ENCODE measurements around the gene TOR3A.
"Not testable (repeated sequence)": the region's sequence is repeated elsewhere in the genome, so short reads cannot be mapped to it uniquely, and the experiment has no call there.

Gene TOR3A

DNA sequence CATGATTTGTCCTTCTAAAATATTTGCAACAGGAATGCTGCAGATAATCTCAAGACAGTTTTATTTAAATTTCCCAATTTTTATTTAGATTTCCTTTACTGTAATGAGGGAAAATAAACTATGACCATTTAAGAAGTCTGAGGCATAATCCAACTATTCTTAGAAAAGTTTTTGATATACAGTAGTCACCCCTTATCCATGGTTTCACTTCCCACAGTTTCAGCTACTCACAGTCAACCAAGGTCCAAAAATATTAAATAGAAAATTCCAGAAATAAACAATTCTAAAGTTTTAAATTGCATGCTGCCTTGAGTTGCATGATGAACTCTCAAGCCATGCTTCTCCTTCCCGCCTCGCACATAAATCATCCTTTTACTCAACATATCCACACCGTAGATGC, 33.3 kb downstream of the TOR3A start:
- DNase-seq = no peak

DNA sequence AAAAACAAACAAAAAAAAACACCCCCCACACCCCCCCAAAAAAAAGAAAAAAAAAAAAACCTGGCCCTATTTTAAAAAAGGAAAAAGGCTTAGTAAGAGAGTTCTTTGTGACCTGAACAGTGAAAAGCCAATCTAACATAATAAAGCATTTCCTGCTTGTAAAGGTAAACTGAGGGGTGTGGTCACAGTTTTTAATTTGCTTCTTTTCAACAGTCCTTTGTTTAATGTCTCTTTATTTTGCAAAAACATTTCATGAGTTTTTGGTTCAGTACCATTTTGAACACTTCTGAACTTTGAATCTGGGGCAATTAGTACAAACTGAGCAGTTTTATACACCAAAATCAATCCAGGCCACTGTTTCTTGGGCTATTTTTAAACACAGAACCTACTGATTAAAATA, 37.6 kb downstream of the TOR3A start:
- DNase-seq = no peak

DNA sequence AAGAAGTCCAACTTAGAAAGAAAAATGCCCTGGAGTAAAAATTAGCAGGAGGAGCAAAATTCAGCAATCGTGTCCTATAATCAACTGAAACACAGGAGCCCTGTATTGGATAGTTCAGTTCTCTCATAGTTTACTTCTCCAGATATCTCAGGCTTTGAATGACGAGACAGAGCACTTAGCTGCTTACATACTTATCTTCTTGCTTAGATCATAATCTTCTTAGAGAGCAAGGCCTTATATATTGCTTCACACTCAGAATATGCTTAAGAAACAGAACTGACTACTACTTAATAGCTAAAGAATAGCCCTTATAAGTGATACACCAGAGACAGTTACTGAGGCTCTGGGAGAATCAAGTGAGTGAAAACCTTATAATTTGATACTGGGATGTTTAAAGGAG, 38.9 kb downstream of the TOR3A start:
- no peak for DNase-seq

DNA sequence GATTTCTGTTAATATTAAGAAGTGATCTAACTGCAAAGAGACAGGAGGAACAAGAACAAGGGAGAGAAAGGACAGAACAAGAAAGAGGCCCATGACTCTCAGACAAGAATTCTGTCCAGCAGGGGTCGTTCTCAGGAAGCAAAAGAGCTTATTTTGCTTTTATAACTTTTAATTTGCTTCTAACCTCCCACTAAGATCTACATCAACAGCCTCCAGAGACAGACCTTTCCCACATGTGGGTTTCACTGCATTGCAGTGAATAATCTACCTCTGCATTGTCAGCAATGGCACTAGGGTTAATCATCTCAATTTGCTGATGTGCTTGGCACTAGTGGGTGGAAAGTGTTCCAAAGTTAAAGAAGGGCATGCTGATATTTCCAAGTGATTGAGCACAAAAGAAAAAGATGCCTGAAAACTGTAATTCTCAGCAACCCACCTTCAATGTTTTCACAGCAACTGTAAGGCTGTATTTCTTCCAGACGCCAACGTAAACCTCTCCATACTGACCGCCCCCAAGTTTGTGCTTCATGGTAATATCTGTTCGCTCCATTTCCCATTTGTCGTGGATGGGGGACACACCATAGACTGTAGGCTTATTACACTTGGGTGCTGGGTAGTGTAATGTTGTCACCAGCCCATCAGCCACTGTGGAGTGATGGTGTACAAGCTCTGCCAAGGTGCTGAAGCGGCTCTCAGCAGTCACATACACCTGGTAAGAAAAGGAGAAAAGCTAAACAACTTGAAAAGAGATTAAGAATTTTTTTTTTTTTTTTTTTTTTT, 39.5 kb downstream of the TOR3A start:
- DNase-seq = peak; percentile 28 to 41

DNA sequence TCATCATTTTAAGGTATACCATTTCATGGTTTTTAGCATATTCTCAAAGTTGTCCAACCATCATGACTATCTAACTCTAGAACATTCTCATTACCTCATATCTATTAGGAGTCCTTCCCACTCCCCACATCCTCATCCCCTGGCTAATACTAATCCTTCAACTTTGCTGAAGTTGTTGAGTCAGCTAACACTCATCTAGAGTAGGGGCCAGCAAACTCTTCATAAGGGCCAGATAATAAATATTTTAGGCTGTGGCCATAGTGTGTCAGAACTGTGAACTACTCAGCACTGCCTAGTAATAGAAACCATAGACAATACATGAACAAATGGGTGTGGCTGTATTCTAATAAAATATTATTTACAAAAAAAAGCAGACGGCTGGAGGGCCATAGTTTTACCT, 43.0 kb downstream of the TOR3A start:
- DNase-seq = no peak

DNA sequence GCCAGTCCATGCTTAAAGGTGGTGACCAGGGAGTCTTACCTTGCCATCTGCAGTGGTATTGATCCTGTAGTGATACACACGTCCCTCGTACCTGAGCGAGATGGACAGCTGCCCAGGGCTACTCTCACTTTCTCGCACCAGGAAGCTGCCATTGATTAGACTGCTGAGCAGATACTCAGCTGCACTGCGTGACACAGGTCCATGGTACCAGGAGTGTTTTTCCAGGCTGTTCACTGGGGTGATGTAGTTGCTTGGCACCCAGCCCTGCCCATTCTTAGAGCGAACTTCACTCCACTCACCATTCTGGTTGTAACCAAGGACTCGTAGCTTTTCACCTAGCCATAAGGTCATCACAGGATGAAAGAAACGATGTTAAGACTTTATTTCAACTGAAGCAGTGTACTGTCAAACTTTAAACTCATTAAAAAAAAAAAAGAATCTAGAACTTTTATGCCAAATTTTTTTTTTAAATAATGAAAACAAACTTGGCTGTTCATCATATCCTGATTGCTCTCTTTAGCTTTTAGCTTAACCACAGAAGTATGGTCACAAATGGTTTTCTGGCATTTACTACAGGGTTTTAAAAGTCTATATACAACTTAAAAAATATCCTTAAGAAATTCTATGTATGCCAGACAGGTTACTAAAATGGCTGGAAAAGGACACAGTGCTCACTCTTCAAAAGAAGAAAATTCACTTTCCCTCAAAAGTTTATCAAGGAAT, 44.6 kb downstream of the TOR3A start:
- DNase-seq = no peak

DNA sequence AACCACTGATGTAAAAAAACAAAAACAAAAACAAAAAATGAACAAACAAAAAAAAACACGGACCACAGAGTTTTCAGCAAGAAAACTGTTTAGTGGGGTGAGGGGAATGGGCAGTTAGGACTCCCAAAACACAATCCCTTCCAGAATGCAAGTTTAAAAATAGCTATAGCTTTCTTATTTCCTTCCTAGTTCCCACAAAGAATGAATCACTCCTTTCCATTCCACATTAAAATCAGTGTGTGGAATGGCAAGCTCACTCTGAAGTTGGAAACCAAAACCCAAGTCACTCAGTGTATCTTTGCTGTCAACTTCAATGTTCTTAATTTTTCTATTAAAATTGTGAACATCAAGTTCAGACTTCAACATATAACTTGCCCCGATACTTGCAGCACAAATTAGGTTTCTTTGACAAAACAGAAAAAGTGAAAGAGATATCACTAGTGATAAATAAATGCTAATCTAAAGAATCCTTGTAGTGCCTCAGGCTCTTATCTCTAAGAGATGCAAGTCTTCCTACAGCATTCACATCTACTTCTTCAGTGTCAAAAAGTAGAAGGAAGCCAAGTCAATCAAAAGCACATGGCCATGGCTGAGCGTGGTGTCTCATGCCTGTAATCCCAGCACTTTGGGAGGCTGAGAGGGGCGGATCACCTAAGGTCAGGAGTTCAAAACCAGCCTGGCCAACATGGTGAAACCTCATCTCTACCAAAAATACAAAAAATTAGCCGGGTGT, 45.5 kb downstream of the TOR3A start:
- DNase-seq = no peak

DNA sequence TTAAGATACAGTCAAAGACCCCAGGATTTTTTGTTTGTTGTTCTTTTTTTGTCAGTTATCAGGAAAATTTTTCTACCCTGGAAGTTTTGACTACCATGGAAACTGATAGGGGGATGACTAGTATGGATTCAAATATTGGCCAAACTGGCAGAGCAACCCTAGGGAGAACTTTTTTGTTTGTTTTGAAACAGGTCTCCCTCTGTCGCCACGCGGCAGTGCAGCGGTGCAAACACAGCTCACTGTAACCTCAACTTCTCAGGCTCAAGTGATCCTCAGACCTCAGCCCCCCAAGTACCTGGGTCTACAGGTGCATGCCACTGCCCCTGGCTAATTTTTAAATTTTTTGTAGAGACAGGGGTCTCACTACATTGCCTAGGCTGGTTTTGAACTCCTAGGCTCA, 46.6 kb downstream of the TOR3A start:
- DNase-seq = no peak

DNA sequence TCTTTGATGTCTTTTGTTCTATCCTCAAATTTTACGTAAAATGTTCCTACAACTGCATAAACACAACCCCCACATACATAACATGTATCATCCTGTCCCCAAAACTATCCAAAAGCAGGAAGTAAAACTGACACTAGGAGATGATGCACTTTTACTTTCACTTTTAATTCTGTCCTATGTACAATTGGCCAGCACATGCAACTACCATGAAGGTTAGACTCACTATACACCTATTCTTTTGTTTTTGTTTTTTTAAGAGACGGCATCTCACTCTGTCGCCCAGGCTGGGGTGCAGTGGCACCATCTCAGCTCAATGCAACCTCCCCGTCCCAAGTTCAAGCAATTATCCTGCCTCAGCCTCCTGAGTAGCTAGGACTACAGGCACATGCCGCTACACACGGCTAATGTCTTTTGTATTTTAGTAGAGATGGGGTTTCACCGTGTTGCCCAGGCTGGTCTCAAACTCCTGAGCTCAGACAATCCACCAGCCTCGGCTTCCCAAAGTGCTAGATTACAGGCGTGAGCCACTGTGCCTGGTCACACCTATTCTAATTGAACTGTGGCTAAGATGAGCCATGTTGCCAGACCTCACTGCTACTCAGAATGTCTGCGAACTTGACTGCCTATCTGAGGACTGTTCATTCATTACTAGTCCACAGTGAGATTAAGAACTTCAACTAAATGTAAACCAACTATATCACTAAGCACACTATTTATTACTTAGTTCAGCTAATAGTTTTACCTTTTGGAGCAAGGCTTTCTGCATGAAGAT, 48.0 kb downstream of the TOR3A start:
- peak; percentile 58 to 62 for DNase-seq

DNA sequence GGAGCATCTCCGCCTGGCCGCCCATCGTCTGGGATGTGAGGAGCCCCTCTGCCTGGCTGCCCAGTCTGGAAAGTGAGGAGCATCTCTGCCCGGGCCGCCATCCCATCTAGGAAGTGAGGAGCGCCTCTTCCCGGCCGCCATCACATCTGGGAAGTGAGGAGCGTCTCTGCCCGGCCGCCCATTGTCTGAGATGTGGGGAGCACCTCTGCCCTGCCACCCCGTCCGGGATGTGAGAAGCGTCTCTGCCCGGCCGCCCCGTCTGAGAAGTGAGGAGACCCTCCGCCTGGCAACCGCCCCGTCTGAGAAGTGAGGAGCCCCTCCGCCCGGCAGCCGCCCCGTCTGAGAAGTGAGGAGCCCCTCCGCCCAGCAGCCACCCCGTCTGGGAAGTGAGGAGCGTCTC, 53.3 kb downstream of the TOR3A start:
- not testable (repeated sequence) for DNase-seq

DNA sequence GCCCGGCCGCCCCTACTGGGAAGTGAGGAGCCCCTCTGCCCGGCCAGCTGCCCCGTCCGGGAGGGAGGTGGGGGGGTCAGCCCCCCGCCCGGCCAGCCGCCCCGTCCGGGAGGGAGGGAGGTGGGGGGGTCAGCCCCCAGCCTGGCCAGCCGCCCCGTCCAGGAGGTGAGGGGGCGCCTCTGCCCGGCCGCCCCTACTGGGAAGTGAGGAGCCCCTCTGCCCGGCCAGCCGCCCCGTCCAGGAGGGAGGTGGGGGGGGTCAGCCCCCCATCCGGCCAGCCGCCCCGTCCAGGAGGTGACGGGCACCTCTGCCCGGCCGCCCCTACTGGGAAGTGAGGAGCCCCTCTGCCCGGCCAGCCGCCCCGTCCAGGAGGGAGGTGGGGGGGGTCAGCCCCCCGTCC, 53.8 kb downstream of the TOR3A start:
- not testable (repeated sequence) for DNase-seq

DNA sequence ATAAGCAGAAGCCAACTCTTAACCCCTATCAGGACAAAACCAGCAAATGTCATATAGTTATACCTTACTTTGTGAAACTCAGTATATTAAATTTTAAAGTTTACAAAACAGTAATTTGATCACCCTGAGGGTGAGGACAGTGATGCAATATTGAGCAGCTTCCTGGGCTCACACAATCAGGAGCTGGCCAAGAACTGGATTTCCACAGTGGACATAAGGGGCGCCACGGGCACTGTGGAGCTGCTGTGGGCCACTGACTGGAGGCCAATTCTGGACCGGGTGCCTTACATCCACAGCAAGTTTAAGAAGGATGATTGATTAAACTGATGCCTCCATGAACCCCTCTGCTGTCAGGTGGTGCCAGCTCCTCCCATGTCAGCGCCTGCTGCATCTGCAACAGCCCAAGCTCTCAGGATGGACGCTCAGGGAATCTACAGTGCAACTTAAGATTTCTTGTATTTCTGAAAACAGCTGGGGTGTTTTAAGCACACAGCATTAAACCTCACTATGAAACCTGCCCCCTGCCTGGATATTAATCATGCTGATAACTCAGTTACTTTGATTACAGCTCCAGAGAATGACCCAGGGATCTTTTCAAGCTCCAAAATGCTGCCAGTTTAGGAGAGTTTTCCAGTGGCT, 55.9 kb downstream of the TOR3A start:
- no peak for DNase-seq

DNA sequence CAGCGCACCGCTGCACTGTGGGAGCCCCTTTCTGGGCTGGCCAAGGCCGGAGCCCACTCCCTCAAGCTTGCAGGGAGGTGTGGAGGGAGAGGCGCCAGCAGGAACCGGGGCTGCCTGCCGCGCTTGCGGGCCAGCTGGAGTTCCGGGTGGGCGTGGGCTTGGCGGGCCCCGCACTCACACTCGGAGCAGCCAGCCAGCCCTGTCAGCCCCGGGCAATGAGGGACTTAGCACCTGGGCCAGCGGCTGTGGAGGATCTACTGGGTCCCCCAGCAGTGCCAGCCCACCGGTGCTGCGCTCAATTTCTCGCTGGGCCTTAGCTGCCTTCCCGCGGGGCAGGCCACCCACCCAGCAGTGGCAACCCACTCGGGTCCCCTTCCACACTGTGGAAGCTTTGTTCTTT, 56.9 kb downstream of the TOR3A start:
- DNase-seq = not testable (repeated sequence)

DNA sequence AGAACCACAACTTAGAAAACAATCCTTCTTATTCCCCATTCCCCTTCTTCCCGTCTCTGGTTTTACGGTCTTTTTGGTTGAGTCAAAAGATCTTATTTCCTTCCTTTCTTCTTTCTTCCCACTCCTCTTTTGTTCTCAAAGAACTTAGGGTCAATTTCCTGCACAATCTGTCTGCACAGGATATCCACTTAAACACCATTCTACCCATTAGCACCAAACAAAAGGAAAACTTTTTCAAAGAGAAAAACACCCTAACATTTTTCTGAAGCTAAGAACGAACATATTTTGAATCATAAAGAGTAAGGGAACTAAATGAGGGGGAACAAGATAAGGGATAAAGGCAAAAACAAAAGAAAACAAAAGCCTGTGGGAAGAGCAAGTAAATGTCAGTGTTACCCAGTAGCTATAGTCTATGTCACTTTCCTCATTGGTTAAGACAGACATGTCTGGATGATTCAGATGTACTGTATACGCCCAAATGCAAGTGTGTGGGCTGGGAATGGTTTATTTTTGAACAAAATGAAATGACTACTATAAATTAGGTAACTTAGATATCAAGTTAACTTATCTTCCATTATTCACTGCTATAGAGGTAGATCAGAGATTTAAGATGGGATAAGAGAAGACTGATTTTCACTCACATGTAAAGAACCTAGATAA, 59.9 kb downstream of the TOR3A start:
- DNase-seq = peak in 1 of 2 experiments; percentile 41

DNA sequence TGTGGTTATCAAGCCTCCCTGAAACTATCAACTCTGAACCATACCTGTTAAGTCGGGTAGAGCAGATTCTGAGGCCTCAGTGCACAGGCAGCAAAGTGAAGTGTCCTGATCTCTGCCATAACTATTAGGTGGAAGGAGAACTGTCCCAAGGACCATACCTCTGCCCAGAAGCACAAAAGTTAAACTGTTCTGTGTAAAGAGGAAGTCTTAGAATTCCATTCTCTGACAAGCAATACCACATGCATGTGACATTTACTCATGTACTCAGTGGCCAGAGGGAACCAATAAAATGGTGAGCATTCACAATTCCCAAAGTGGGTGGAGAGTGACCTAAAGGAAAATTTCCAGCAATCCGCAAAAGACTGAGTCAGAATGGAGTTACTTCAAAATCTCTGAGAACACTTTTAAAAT, 61.0 kb downstream of the TOR3A start:
- no peak for DNase-seq

DNA sequence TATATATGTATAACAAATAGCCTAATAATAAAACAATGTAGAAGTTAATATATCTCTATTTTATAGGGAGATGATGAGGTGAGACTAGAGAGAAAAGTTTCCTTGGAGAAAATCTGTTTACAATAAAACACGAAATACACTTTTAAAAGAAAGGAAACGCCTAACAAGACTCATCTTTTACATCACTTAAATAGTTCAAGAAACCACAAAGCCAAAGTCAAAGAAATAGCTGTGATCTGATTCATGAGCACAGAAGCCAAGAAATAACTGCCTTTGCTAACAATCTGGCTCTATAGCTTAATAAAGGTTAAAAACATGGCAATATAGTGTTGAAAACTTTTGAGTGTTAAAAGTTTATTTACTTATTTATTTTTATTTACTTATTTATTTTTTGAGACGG, 61.5 kb downstream of the TOR3A start:
- DNase-seq = no peak

DNA sequence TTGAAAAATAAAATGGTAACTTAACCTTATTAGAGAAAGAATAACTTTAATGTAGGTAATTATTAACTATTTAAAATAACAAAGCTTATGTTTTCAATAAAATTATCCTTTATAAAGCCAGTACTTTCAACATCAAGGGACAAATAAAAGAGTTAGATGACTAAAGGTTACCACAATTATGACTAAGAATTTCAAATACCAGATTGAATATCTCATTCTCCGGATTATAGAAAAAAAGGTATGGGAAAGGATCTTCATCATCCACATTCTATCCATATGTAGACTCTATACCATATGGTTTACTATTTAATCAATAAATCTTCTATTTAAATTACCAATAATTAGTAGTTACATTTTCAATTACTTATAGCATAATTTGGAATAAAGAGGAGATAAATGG, 62.8 kb downstream of the TOR3A start:
- DNase-seq = no peak

DNA sequence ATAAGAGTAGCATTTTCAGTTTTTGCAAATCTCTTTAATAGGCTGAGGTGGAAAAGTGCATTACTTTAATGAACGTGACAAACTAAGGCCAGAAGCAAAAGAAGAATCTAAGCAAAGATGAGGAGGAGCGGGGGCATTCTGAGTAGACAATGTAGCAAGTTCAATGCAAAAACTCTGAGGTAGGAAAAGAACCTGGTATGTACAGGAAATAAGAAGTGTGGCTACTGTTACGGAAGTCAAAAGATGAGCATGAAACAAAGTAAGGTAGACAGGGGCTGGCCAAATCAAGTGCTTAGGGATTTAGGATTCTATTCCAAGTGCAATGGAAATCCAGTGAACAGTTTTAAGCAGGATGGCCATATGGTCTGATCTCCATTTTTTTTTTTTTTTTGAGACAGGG, 63.7 kb downstream of the TOR3A start:
- no peak for DNase-seq
